Caco-2 (cell line): ENCODE measurements around the gene TWIST1. TPM values are rescaled to one million over a fixed set of nuclear protein-coding genes. Genes with fewer than 3 reads are reported as not detected.

Experiments
- Bru-seq: library from RNA; stranded (reverse); fragments of 400-500 nt; gene quantifications from one replicate; lab custom pipeline; 2021; lab: Mats Ljungman, UMichigan
- BruChase-seq, 2 experiments: library from RNA; stranded (reverse); fragments of 400-500 nt; gene quantifications; one replicate each; lab custom pipeline; 2021; lab: Mats Ljungman, UMichigan
- BruUV-seq: library from RNA; stranded (reverse); fragments of 400-500 nt; replicated peaks from 2 replicates; lab custom pipeline; 2021; lab: Mats Ljungman, UMichigan
- CTCF ChIA-PET: fragments of 300-600 bp; sonication (Branson Sonifier 250); formaldehyde crosslinking; loops from one replicate; lab custom pipeline; 2022; ENCODE audit warnings: antibody characterized with exemption; lab: Charles Lee
- POLR2A ChIA-PET: fragments of 300-600 bp; sonication (Branson Sonifier 250); formaldehyde crosslinking; loops from one replicate; lab custom pipeline; 2022; ENCODE audit warnings: antibody characterized with exemption; lab: Charles Lee
- DNase-seq, 2 experiments: peaks; one replicate each; pipeline versions ENCODE4 v3.0.0 to v3.0.0-alpha.2; 2020 to 2022
- H3K27me3 ChIP-seq: replicated peaks from 2 replicates; pipeline ENCODE4 v1.6.0; 2011; ENCODE audit warnings: low read length; ENCODE audit not compliant: control insufficient read depth, insufficient read depth
- H3K36me3 ChIP-seq: 2 replicates; pipeline ENCODE4 v1.5.1; 2011; ENCODE audit warnings: low read length; ENCODE audit not compliant: control insufficient read depth, insufficient read depth
- H3K4me1 ChIP-seq: fragments of 250-450 bp; sonication (Bioruptor Pico); 2 replicates; pipeline ENCODE4 v1.5.1; 2020; ENCODE audit warnings: mild to moderate bottlenecking
- H3K4me3 ChIP-seq: 2 replicates; pipeline ENCODE4 v1.5.1; 2011; ENCODE audit warnings: low read depth, mild to moderate bottlenecking, control low read depth, low read length
- H3K9me3 ChIP-seq: fragments of 250-450 bp; sonication (Bioruptor Pico); 2 replicates; pipeline ENCODE4 v1.5.1; 2020; ENCODE audit warnings: mild to moderate bottlenecking, moderate library complexity
- H3K27ac Mint-ChIP-seq: one replicate; pipeline ENCODE4 v1.8.0; 2022; ENCODE audit warnings: mixed read lengths; ENCODE audit not compliant: unreplicated experiment
- H3K27me3 Mint-ChIP-seq: one replicate; pipeline ENCODE4 v1.8.0; 2022; ENCODE audit warnings: mixed read lengths; ENCODE audit not compliant: insufficient read depth, unreplicated experiment
- H3K36me3 Mint-ChIP-seq: one replicate; pipeline ENCODE4 v1.8.0; 2022; ENCODE audit warnings: mild to moderate bottlenecking, mixed read lengths; ENCODE audit not compliant: insufficient read depth, unreplicated experiment
- H3K4me1 Mint-ChIP-seq: one replicate; pipeline ENCODE4 v1.8.0; 2022; ENCODE audit warnings: low read depth, mixed read lengths; ENCODE audit not compliant: unreplicated experiment
- H3K4me3 Mint-ChIP-seq: one replicate; pipeline ENCODE4 v1.8.0; 2022; ENCODE audit warnings: mild to moderate bottlenecking, moderate library complexity, mixed read lengths; ENCODE audit not compliant: unreplicated experiment
- H3K9me3 Mint-ChIP-seq: one replicate; pipeline ENCODE4 v1.8.0; 2022; ENCODE audit warnings: mixed read lengths; ENCODE audit not compliant: unreplicated experiment
- intact Hi-C: fragments of 100-400 bp; cut with micrococcal nuclease; formaldehyde crosslinking; loops from one replicate; pipeline ENCODE4 v1.10.0; 2022; ENCODE audit not compliant: unreplicated experiment
- long read RNA-seq: library from polyadenylated mRNA; stranded (forward); transcript quantifications from one replicate; pipeline ENCODE4 v2.0.0, GENCODE V29; 2022
- total RNA-seq: library from RNA; stranded (reverse); gene quantifications from 2 replicates; pipeline ENCODE4 v1.2.3, GENCODE V29; 2022
- TF ChIP-seq, protein P1 (sequence below), 2 experiments: fragments of 200-600 bp in 1 of 2; IDR thresholded peaks; 1 replicate in 1 of 2; 2 replicates in 1 of 2; pipeline versions ENCODE4 v1.5.1 to v1.8.0; 2011 to 2022; ENCODE audit warnings: antibody characterized with exemption in 1 of 2, control low read depth in 1 of 2, inconsistent platforms in 1 of 2, low read depth in 1 of 2, low read length in 1 of 2, mild to moderate bottlenecking in 1 of 2, moderate library complexity in 1 of 2; ENCODE audit not compliant: insufficient read depth in 1 of 2, severe bottlenecking in 1 of 2, unreplicated experiment in 1 of 2

Gene TWIST1
- total RNA-seq (not detected in 2 replicates), Bru-seq, nascent RNA (not detected), BruChase-seq, experiment 1, labeled RNA remaining after a 2-hour chase (not detected), BruChase-seq, experiment 2, labeled RNA remaining after a 6-hour chase (not detected)
- long read RNA-seq, result 0 reads

DNA sequence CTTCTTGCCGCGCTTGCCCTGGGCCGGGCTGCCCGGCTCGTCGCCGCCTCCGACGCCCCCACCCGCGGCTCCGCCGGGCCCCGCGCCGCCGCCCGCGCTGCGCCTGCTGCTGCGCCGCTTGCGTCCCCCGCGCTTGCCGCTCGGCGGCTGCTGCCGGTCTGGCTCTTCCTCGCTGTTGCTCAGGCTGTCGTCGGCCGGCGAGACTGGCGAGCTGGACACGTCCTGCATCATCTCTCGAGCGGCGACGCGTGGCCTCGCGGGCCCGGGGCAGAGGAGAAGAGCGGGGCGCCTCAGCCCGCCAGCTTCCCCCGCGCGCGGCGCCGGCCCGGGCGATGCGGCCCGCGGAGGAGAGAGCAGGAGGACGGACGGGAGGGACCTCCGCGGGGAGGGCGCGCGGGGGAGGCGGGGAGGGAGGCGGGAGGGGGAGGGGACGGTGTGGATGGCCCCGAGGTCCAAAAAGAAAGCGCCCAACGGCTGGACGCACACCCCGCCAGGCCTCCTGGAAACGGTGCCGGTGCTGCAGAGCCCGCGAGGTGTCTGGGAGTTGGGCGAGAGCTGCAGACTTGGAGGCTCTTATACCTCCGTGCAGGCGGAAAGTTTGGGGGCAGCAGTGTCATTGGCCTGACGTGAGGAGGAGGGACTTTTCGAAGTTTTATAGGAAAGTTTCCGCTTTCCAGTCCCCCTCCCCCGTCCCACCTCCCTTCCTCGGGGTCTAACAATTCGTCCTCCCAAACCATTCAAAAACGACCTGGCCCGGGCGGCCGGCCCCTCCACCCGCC, at the start of gene TWIST1:
Gene TWIST1, minus strand, starts transcription at position 546 of the 779 bp plus-strand sequence. Its CDS starts 315 bp downstream, at position 231.
- Mint-ChIP-seq H3K36me3 (no peaks in the 10 kb centered on the region), H3K4me1 (no peaks in the 10 kb centered on the region), H3K9me3 (no peaks in the 10 kb centered on the region), H3K4me3 (peak within 1 kb of the TSS; percentile 63), H3K27ac (no peak within 1 kb of the TSS), H3K27me3 (peaks cover 17% of the 10 kb centered on the region)
- Histone ChIP-seq H3K4me3 (peak within 1 kb of the TSS; percentile 24), H3K4me1 (no peaks in the 10 kb centered on the region; the same call in 1 of the 2 replicates), H3K27me3 (no peaks in the 10 kb centered on the region; the same call in 1 of the 2 replicates), H3K36me3 (no peaks in the 10 kb centered on the region), H3K9me3 (no peaks in the 10 kb centered on the region)
- TF ChIP-seq, protein P1, sequence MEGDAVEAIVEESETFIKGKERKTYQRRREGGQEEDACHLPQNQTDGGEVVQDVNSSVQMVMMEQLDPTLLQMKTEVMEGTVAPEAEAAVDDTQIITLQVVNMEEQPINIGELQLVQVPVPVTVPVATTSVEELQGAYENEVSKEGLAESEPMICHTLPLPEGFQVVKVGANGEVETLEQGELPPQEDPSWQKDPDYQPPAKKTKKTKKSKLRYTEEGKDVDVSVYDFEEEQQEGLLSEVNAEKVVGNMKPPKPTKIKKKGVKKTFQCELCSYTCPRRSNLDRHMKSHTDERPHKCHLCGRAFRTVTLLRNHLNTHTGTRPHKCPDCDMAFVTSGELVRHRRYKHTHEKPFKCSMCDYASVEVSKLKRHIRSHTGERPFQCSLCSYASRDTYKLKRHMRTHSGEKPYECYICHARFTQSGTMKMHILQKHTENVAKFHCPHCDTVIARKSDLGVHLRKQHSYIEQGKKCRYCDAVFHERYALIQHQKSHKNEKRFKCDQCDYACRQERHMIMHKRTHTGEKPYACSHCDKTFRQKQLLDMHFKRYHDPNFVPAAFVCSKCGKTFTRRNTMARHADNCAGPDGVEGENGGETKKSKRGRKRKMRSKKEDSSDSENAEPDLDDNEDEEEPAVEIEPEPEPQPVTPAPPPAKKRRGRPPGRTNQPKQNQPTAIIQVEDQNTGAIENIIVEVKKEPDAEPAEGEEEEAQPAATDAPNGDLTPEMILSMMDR (IDR thresholded peaks at IDR 0.05; ENCODE audit: insufficient read depth in 1 of 2, low read depth in 1 of 2, low read length in 1 of 2, severe bottlenecking in 1 of 2, unreplicated experiment in 1 of 2), result no peak
- ChIA-PET CTCF (interaction anchor here (0.6 kb wide), 1 partner anchor 10 kb away, joined by 4 read pairs; no protein-coding TSS in a partner anchor), POLR2A (no interaction called here)
- DNase-seq, result peak in 1 of 2 experiments; percentile 6
- no TSS peak for BruUV-seq
- intact Hi-C loops, result no loop called here

DNA sequence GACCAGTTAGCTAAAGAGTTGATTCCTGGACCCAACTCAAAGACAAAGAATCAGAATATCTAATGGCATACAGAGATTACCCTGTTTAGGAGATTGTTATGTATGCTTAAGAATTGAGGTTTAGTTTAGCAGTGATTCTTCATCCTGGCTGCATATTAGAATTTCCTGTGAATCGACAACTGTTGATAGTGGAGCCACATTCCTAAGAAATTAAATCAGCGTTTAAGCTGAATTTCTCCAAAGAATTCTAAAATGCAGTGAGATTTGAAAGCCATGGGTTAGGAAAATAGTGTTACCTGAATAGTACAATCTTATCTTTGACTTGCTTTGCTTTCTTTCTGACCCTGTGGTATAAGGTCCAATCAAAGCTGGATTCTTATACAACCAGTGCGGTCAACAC, 44.2 kb upstream of the TWIST1 start:
- Histone ChIP-seq H3K27me3 (no peaks in the 10 kb centered on the region), H3K4me1 (no peaks in the 10 kb centered on the region), H3K4me3 (no peak overlapping the region), H3K9me3 (no peaks in the 10 kb centered on the region), H3K36me3 (no peaks in the 10 kb centered on the region)
- intact Hi-C loops, result no loop called here
- no peak for DNase-seq
- CTCF ChIA-PET, result no interaction called here
- H3K4me1 Mint-ChIP-seq, result no peaks in the 10 kb centered on the region
- no peak overlapping the region for H3K27ac Mint-ChIP-seq
- H3K4me3 Mint-ChIP-seq, result no peak overlapping the region
- POLR2A ChIA-PET, result no interaction called here
- H3K9me3 Mint-ChIP-seq, result no peaks in the 10 kb centered on the region
- no TSS peak for BruUV-seq
- TF ChIP-seq, protein P1 (IDR thresholded peaks at IDR 0.05; ENCODE audit: insufficient read depth in 1 of 2, low read depth in 1 of 2, low read length in 1 of 2, severe bottlenecking in 1 of 2, unreplicated experiment in 1 of 2), result no peak
- H3K36me3 Mint-ChIP-seq, result no peaks in the 10 kb centered on the region
- H3K27me3 Mint-ChIP-seq, result peaks cover 3% of the 10 kb centered on the region

DNA sequence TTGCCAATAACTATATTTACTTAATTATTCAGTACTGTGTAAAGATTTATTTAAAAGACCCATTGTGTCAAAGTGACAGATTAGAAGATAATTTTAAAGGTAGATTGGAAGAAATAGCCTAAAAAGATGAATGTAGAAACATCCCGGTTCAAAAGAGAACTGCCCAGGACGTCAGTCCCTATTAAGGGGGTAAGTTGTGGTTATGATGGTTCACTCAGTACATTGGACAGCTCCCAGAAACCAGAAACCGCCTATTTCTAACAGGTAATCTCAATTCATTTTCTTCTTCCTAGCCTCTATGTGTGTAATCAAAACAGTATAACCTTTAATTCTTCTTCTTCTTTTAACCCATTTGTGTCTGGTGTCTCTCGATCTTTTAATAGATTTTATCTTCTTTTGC, 29.3 kb upstream of the TWIST1 start:
- Mint-ChIP-seq H3K36me3 (no peaks in the 10 kb centered on the region), H3K27ac (no peak overlapping the region), H3K4me1 (no peaks in the 10 kb centered on the region), H3K27me3 (peaks cover 5% of the 10 kb centered on the region), H3K9me3 (no peaks in the 10 kb centered on the region), H3K4me3 (no peak overlapping the region)
- intact Hi-C loops, result no loop called here
- H3K9me3 ChIP-seq, result no peaks in the 10 kb centered on the region
- no peaks in the 10 kb centered on the region for H3K4me1 ChIP-seq
- no peak overlapping the region for H3K4me3 ChIP-seq
- TF ChIP-seq, protein P1 (IDR thresholded peaks at IDR 0.05; ENCODE audit: insufficient read depth in 1 of 2, low read depth in 1 of 2, low read length in 1 of 2, severe bottlenecking in 1 of 2, unreplicated experiment in 1 of 2), result no peak
- ChIA-PET POLR2A (no interaction called here), CTCF (no interaction called here)
- no TSS peak for BruUV-seq
- no peak for DNase-seq
- no peaks in the 10 kb centered on the region for H3K36me3 ChIP-seq
- no peaks in the 10 kb centered on the region for H3K27me3 ChIP-seq
